K562 (cell line): Measurements from ENCODE around the gene TTC22. TPM values are rescaled to one million over a fixed set of nuclear protein-coding genes. Genes with fewer than 3 reads are reported as not detected.

ENCODE experiments used
- CREB5 ChIP-seq: fragments of 250-450 bp; sonication (Bioruptor Pico); IDR thresholded peaks from 2 replicates; pipeline ENCODE4 v1.5.0; 2020; ENCODE audit warnings: mild to moderate bottlenecking
- DACH1 ChIP-seq: fragments of 450-650 bp; IDR thresholded peaks from 2 replicates; pipeline ENCODE4 v1.6.1; 2018; ENCODE audit not compliant: partially characterized antibody
- E4F1 ChIP-seq: fragments of 250-450 bp; sonication (Bioruptor Pico); IDR thresholded peaks from 2 replicates; pipeline ENCODE4 v1.5.0; 2021; ENCODE audit warnings: mild to moderate bottlenecking, borderline replicate concordance
- NCOA1 ChIP-seq: fragments of 450-650 bp; IDR thresholded peaks from 2 replicates; pipeline ENCODE4 v1.6.1; 2016; ENCODE audit warnings: low read depth
- PREB ChIP-seq: sonication (generic); formaldehyde crosslinking; IDR thresholded peaks from 2 replicates; pipeline ENCODE4 v1.8.1; 2023; ENCODE audit warnings: mild to moderate bottlenecking, missing genetic modification reagents
- PURB ChIP-seq: sonication (generic); formaldehyde crosslinking; IDR thresholded peaks from 2 replicates; pipeline ENCODE4 v1.9.0; 2021; ENCODE audit warnings: low read depth, mild to moderate bottlenecking, missing genetic modification reagents
- PYGO2 ChIP-seq: fragments of 450-650 bp; IDR thresholded peaks from 2 replicates; pipeline ENCODE4 v1.6.1; 2016; ENCODE audit warnings: mild to moderate bottlenecking, missing genetic modification characterization, moderate library complexity, missing compliant biosample characterization
- SAP30 ChIP-seq: fragments of 200-600 bp; sonication (generic); IDR thresholded peaks from 2 replicates; pipeline ENCODE4 v1.6.1; 2012; ENCODE audit warnings: borderline replicate concordance, low read depth, mild to moderate bottlenecking, moderate library complexity, low read length, control low read depth, inconsistent platforms; ENCODE audit not compliant: insufficient read depth, poor library complexity, severe bottlenecking
- VEZF1 ChIP-seq: fragments of 200-800 bp; sonication (Bioruptor generic); IDR thresholded peaks from 2 replicates; pipeline ENCODE4 v1.6.1; 2017; ENCODE audit warnings: missing genetic modification characterization, missing compliant biosample characterization
- ZNF431 ChIP-seq: sonication (generic); formaldehyde crosslinking; IDR thresholded peaks from 2 replicates; pipeline ENCODE4 v1.8.0; 2022; ENCODE audit warnings: mild to moderate bottlenecking, missing genetic modification reagents
- ZNF436 ChIP-seq: fragments of 250-450, 450-650 bp; sonication (Bioruptor Pico); formaldehyde crosslinking; IDR thresholded peaks from 2 replicates; pipeline ENCODE4 v1.7.0; 2020; ENCODE audit warnings: mild to moderate bottlenecking
- ZNF444 ChIP-seq: fragments of 250-450 bp; sonication (Bioruptor Pico); IDR thresholded peaks from 2 replicates; pipeline ENCODE4 v1.4.0; 2020; ENCODE audit warnings: mild to moderate bottlenecking, moderate library complexity
- ZNF518B ChIP-seq: fragments of 250-450 bp; sonication (Bioruptor Pico); IDR thresholded peaks from 2 replicates; pipeline ENCODE4 v1.5.0; 2021; ENCODE audit warnings: mild to moderate bottlenecking, moderate library complexity
- polyA plus RNA-seq, 8 experiments: library from polyadenylated mRNA; depleted of rRNA in 4 of 8; stranded (reverse) in 5 of 8; unstranded in 3 of 8; fragments of >200 nt; fragmentation: Nextera tagmentation in 2 of 8; fragmentation: Illumina TruSeq in 1 of 8; extraction: Ambion mirVana in 2 of 8; extraction: Trizol in 1 of 8; gene quantifications; 2 replicates each; pipeline versions ENCODE4 v1.2.1 to v1.2.3, GENCODE V29; 2011 to 2014; ENCODE audit warnings: inconsistent platforms in 1 of 8, missing spikeins in 1 of 8
- total RNA-seq, 7 experiments: library from RNA; depleted of rRNA in 6 of 7; stranded (reverse); fragments of >200 nt in 6 of 7; fragmentation: Illumina TruSeq in 2 of 7; extraction: Trizol in 2 of 7; gene quantifications; 2 replicates each; pipeline versions ENCODE4 v1.2.1 to v1.2.3, GENCODE V29; 2011 to 2021; ENCODE audit warnings: low replicate concordance in 1 of 7

Gene TTC22
- total and polyA plus RNA-seq, 9 of the 15 experiments (the other 6 are each of a cell fraction or from before 2014, with no cell fraction given): 0.07 TPM; not detected in 8

GRCh38 chr1:54764133-54764921 lies 36.8 kb downstream of the TTC22 start, which contains the start of gene PARS2 (continued):
- no peak for TF ChIP-seq PREB (CRISPR knock-in tag)
- no peak for TF ChIP-seq PURB (CRISPR knock-in tag)
- TF ChIP-seq ZNF436 (CRISPR knock-in tag): no peak
- peak; percentile 87 for TF ChIP-seq SAP30
- peak; percentile 81 for TF ChIP-seq VEZF1 (CRISPR knock-in tag)
- no peak for TF ChIP-seq CREB5 (CRISPR knock-in tag)
- TF ChIP-seq E4F1: no peak
- TF ChIP-seq ZNF518B (CRISPR knock-in tag): no peak
- TF ChIP-seq ZNF444 (CRISPR knock-in tag): no peak
- TF ChIP-seq PYGO2 (tag): no peak
- TF ChIP-seq NCOA1: no peak
- peak; percentile 74; the same call in 1 of the 2 replicates for TF ChIP-seq ZNF431 (CRISPR knock-in tag)
- no peak for TF ChIP-seq DACH1
